Ishikawa (cell line): ENCODE results near the gene PRRG4.

Experiments
- CEBPB ChIP-seq: IDR thresholded peaks from 2 replicates; pipeline ENCODE4 v1.6.1; 2012
- CREB1 ChIP-seq: IDR thresholded peaks from 2 replicates; pipeline ENCODE4 v1.6.1; 2012; ENCODE audit warnings: low read depth
- EGR1 ChIP-seq: IDR thresholded peaks from 2 replicates; pipeline ENCODE4 v1.6.1; 2012
- EP300 ChIP-seq: IDR thresholded peaks from 2 replicates; pipeline ENCODE4 v1.6.1; 2012; ENCODE audit warnings: borderline replicate concordance
- FOXM1 ChIP-seq: IDR thresholded peaks from 2 replicates; pipeline ENCODE4 v1.6.1; 2012; ENCODE audit warnings: low read depth, borderline replicate concordance
- NFIC ChIP-seq: IDR thresholded peaks from 2 replicates; pipeline ENCODE4 v1.6.1; 2012
- RAD21 ChIP-seq: IDR thresholded peaks from 2 replicates; pipeline ENCODE4 v1.6.1; 2012; ENCODE audit warnings: low read depth
- TAF1 ChIP-seq: IDR thresholded peaks from 2 replicates; pipeline ENCODE4 v1.6.1; 2012; ENCODE audit warnings: low read depth, mild to moderate bottlenecking
- TCF12 ChIP-seq: IDR thresholded peaks from 2 replicates; pipeline ENCODE4 v1.6.1; 2012; ENCODE audit warnings: low read depth
- TEAD4 ChIP-seq: IDR thresholded peaks from 2 replicates; pipeline ENCODE4 v1.6.1; 2012
- YY1 ChIP-seq: IDR thresholded peaks from 2 replicates; pipeline ENCODE4 v1.6.1; 2012; ENCODE audit warnings: low read depth
- ZBTB7A ChIP-seq: IDR thresholded peaks from 2 replicates; pipeline ENCODE4 v1.6.1; 2012; ENCODE audit warnings: low read depth
- TF ChIP-seq, protein P1 (sequence below): IDR thresholded peaks from 2 replicates; pipeline ENCODE4 v1.6.1; 2012; ENCODE audit warnings: low read depth, mild to moderate bottlenecking
- TF ChIP-seq, protein P2 (sequence below): IDR thresholded peaks from 2 replicates; pipeline ENCODE4 v1.6.1; 2012
- TF ChIP-seq, protein P3 (sequence below): IDR thresholded peaks from 2 replicates; pipeline ENCODE4 v1.6.1; 2012

PRRG4 gene

DNA sequence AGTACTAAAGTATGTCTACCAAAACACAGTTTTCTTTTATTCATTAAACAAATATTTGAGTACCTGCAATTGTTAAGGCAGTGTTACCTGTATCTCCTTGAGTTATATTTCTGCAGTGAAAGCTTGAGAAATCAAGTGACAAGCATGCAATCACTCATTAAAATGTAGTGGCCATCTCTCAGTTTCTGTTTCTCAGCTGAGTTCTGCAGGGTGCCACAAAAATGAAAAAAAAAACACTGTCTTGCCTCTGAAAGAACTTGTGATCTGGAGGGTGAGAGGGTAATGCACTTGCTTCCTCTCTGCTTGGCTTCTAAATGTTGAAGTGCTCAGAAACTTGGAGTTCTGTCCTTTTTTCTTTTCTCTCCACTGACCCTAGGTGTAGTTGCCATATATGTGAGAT is 69.7 kb downstream of the PRRG4 start:
- TF ChIP-seq TAF1 (no peak), YY1 (no peak), CEBPB (no peak), TCF12 (no peak), TEAD4 (no peak), FOXM1 (no peak)
- TF ChIP-seq, protein P1, sequence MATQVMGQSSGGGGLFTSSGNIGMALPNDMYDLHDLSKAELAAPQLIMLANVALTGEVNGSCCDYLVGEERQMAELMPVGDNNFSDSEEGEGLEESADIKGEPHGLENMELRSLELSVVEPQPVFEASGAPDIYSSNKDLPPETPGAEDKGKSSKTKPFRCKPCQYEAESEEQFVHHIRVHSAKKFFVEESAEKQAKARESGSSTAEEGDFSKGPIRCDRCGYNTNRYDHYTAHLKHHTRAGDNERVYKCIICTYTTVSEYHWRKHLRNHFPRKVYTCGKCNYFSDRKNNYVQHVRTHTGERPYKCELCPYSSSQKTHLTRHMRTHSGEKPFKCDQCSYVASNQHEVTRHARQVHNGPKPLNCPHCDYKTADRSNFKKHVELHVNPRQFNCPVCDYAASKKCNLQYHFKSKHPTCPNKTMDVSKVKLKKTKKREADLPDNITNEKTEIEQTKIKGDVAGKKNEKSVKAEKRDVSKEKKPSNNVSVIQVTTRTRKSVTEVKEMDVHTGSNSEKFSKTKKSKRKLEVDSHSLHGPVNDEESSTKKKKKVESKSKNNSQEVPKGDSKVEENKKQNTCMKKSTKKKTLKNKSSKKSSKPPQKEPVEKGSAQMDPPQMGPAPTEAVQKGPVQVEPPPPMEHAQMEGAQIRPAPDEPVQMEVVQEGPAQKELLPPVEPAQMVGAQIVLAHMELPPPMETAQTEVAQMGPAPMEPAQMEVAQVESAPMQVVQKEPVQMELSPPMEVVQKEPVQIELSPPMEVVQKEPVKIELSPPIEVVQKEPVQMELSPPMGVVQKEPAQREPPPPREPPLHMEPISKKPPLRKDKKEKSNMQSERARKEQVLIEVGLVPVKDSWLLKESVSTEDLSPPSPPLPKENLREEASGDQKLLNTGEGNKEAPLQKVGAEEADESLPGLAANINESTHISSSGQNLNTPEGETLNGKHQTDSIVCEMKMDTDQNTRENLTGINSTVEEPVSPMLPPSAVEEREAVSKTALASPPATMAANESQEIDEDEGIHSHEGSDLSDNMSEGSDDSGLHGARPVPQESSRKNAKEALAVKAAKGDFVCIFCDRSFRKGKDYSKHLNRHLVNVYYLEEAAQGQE, result no peak
- TF ChIP-seq, protein P2, sequence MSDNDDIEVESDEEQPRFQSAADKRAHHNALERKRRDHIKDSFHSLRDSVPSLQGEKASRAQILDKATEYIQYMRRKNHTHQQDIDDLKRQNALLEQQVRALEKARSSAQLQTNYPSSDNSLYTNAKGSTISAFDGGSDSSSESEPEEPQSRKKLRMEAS, result no peak
- TF ChIP-seq, protein P3, sequence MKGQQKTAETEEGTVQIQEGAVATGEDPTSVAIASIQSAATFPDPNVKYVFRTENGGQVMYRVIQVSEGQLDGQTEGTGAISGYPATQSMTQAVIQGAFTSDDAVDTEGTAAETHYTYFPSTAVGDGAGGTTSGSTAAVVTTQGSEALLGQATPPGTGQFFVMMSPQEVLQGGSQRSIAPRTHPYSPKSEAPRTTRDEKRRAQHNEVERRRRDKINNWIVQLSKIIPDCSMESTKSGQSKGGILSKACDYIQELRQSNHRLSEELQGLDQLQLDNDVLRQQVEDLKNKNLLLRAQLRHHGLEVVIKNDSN, result no peak

DNA sequence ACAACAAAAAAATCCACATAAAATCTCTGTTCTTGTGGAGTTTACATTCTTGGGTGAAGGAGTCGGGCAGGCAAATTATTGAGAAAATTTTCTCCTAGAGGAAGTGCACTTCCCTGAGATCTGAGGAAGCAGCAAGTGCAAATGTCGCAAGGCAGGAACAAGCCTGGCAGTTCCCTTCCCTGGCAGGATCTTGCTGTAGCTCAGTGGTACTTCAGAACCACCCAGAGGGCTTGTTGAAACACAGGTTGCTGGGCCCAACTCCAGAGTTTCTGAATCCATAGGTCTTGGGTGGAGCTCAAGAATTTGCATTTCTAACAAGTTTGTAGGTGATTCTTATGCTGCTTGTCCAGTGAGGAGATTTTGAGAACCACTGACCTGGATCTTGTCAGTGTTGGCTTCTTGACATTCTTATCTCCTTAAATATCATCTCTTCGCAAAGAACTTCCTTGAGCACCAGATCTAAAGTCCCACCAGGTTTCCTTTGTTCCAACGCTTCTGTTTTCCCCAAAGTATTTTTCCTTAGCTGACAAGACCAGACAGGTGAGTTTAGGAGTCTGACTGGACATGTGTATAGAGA is 72.5 kb downstream of the PRRG4 start:
- TF ChIP-seq ZBTB7A (no peak), TAF1 (no peak), TEAD4 (no peak), TCF12 (no peak), EGR1 (no peak), CREB1 (no peak), YY1 (no peak), NFIC (no peak), FOXM1 (no peak), RAD21 (no peak), CEBPB (no peak), EP300 (no peak)
- TF ChIP-seq, protein P1, result no peak
- TF ChIP-seq, protein P2, result no peak
- TF ChIP-seq, protein P3, result no peak

DNA sequence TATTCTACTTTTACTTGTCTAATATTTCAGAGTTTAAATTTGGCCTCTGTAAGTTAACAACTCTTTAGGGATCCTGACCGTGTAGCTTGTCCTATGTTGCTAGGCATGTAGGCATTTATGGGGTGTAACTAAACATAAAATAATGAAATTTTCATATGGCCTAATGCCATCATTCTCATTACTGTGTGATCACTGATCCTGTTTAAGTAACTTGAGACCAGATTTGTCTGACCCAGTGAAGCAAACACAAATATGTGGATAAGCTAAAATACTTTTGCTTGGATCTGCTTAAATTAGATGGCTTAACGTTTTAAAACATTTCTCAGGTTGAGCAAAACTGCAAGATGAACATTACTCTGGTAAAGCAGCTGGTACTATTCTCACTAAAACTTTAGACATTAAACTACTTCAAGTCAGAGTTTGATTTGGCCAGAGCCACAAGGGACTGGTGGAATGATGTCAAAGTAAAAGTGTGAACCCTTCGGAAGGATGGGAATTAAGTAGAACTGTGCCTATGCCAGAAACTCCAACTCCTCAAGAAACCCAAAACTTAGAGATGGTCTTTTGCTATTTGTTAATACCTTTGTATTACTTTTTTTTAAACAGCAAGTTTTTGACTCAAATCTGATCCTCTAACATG is 75.4 kb downstream of the PRRG4 start:
- TF ChIP-seq TCF12 (no peak), CREB1 (no peak), CEBPB (no peak), NFIC (peak; percentile 37; the same call in 1 of the 2 replicates), EP300 (no peak; the same call in 1 of the 2 replicates)
- TF ChIP-seq, protein P2, result no peak
